GM19395 (cell line): Measurements from ENCODE around the gene BTBD10.

Source experiments
- ATAC-seq: cut with Tn5 transposase; IDR thresholded peaks from one replicate; pipeline ENCODE4 v1.9.1; 2021; ENCODE audit warnings: mild to moderate bottlenecking, moderate library complexity; ENCODE audit not compliant: unreplicated experiment

The BTBD10 gene

DNA sequence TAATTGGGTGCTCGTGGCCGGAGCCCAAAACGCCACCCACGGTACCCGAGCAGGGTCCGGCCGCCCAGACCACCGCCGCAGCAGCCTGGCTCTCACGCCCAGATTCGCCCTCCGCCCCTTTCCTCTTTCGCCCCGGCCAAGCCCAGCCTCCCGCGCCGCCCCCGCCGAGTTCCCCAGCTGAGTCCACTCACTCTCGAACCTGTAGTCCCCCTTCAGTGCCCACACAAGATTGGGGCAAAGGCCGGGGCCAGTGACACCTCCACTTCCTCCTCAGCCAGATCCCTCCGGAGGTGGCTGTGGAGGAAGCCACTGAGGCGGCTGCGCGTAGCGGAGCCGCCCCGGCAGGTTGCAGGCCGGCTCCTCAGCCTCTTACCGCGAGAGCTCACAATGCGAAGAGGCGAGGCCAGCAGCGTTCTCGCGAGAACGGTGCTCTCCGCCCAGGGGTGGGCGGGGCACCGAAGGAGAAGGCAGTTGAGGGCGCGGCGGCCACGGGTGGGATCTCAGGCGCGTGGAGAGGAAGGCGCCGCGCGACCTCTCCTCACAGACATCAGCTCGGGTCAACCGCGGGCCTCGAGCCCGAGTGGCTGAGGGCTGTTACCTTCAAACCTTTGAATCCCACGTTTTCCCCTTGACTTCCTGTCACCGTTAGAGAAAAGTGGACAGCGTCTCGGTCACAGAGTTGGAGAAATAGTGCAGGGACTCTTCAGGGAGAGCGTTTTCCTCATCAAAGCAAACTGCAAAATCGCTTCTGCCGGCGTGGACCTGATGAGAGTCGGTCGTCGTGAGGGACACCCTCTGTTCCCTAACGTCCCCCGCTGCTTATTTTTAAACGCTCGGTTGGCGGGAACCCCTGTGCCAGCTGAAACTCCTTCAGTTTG is at the start of gene BTBD10:
TSS of gene BTBD10 (minus strand) at position 322 of the 878 bp plus-strand sequence. CDS start 18,098 bp downstream, outside the sequence.
- ATAC-seq: peak; percentile 92

DNA sequence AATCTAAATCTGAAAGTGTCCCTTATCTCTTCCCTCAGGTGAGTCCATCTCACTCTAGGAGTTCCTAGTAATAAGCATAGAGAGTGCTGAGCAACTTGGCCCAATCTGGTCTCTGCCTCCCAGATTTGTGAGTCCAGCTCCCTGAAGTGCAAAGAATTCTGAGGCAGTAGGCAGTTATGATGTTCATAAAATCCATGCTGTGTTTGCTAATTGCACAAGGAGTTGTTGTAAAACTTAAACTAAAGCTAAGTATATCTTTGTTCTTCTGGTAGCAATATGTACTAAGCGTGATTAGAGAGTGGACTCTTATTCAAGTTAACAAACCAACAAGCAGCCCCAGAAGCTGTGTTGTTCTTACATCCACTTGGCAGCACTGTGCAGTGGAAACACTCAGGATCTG is 40.4 kb upstream of the BTBD10 start:
- ATAC-seq: no peak

DNA sequence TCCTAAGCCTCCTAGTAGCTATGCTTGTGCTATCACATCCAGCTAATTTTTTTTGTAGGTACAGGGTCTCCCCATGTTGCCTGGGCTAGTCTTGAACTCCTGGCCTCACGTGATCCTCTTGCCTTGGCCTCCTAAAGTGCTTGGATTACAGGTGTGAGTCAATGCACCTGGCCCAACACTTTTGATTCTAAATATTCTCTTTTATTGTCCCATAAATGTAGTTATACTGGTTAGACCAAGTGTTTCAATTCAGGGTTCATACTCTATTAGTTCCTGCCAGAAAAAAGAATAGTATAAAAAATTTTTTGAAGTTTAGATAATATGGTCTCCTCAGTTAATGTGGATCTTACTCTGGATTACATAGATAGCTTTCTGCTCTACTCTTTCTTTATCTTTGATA is 39.5 kb upstream of the BTBD10 start:
- no peak for ATAC-seq

DNA sequence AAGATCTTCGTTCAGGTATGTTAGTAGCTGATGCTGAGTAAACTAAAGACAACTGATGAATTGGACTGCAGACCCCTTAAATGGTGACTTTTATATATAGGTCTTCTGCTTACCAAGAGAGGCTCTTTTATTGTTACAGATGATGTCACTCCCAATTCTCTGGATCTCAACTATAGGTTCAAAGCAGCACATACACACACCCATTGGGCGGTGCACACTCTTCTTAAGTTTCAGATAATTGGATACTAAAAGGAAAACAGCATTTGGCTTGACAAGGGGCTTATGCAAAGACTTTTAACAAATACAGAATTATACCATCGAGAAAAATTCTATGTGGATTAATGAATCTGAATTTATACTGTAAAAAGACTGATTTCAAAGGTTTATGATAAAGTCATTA is 32.9 kb upstream of the BTBD10 start, which contains the start of gene PTH:
TSS of gene PTH (minus strand) at position 69 of the 400 bp plus-strand sequence. CDS start 3,142 bp downstream, outside the sequence.
- no peak for ATAC-seq

DNA sequence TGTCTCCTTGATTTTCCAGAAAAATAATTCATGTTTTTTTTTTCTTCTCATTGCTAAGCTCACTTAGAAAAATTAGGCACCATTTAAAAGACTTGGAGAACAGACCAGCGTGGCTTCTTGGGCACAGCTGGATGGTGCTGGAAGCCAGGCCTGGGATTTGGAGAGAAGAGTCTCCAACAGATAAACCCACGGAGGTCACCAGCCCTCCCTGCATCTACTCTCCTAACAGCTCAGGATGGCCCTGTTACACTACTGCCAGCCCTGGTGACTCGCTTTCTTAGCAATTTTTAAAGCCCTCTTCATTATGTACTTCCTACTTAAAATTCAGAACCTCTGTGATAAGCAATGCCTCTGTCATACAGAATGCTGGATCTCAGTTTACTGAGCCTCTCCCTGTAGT is 31.0 kb upstream of the BTBD10 start:
- no peak for ATAC-seq

DNA sequence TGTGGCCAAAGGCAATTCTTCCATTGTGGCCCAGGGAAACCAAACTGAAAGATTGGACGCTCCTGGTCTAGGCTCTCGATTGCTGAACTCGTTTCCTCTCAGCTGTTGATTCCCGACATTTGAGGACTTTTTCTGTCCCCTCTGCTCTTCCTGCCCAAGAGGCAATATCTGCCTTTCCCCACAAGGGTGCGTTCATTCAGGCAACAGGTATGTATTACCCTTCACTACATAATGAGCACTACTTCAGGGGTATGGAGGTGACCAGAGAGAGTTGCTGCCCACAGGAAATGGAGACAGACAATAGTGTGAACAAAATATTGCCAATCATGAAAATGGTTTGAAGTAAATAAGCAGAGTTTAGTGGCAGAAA is 24.6 kb upstream of the BTBD10 start:
- ATAC-seq: peak; percentile 71

DNA sequence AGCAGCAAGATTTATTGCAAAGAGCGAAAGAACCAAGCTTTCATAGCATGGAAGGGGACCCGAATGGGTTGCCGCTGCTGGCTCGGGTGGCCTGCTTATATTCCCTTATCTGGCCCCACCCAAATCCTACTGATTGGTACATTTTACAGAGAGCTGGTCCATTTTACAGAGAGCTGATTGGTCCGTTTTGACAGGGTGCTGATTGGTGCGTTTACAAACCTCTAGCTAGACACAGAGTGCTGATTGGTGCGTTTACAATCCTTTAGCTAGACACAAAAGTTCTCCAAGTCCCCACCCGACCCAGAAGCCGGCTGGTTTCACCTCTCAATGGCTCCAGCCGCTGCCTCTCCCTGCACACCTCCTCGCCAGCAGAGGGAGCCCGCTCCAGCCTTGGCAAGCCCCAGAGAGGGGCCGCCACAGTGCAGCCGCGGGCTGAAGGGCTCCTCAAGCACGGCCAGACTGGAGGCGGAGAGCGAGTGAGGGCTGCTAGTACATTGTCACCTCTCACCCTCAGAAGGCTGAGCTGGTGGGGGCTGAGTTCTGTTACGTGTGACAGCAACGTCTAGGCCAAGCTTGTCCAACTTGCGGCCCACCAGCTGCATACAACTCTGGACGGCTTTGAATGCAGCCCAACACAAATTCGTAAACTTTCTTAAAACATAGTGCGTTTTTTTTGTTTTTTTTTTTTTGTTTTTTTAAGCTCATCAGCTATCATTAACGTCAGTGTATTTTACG is 24.1 kb upstream of the BTBD10 start:
- peak; percentile 84 for ATAC-seq

DNA sequence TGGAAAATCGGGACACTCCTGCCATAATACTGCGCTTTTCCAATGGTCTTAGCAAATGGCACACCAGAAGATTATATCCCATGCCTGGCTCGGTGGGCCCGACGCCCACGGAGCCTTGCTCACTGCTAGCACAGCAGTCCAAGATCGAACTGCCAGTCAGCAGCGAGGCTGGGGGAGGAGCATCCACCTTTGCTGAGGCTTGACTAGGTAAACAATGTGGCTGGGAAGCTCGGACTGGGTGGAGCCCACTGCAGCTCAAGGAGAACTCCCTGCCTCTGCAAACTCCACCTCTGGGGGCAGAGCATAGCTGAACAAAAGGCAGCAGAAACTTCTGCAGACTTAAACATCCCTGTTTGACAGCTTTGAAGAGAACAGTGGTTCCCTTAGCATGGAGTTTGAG is 17.2 kb upstream of the BTBD10 start:
- ATAC-seq: no peak

DNA sequence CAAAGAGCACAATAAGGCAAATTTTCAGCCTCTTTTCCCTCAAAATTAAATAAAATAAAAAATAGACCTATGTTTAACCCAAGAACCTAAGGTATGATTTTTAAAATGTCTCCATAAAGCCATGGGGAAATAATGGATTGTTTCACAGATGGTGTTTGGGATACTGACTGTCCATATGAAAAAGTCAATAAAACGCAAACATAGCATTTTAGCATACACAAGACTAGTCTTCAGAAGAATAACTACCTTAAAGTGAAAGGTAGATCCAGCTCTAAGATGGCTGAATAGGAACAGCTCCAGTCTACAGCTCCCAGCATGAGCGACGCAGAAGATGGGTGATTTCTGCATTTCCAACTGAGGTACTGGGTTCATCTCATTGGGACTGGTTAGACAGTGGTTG is 16.7 kb upstream of the BTBD10 start:
- ATAC-seq: no peak

DNA sequence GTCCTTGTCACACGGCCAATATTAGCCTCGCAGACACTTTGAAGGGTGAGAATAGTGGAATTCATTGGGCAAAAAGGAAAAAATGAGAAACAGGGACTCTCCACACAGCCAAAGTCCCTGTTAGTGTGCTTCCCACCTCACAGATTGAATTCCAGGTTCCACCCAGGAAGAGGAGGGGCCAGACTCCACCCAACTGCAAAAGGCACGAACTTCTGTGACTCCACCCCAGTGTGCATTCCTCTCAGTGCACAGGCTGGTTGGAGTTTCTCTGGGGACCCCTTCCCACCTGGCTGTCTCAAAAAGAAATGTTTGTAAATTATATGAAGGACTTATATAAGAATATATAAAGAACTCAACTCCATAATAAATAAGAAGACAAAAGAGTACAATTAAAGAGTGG is 12.1 kb upstream of the BTBD10 start:
- no peak for ATAC-seq

DNA sequence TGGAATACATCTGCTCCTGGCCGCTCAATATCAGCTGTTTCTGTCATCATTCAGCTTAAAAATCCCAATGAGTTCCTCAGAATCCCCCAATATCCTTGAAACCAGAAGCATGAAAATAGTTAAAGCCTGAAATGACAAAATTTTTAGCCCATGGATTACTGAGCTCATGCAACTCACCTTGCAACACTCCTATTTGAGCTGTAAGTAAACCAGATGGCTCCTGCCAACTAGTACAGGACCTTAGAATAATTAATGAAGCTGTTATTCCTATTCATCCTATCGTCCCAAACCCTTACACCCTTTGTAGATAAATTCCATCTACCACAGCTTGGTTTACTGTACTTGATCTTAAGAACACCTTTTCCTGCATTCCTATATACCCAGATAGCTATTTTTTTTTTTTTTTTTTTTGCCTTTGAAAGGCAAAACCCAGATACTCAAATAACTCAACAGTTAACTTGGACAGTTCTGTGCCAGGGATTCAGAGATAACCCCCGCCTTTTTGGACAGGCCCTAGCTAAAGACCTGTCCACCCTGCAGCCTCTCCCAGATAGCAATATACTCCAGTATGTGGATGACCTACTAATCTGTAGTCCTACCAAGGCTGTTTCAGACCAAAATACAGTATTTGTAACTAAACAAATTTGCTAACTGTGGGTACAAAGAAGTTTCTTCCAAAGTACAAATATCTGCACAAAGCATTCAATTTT is 10.1 kb upstream of the BTBD10 start:
- no peak for ATAC-seq

DNA sequence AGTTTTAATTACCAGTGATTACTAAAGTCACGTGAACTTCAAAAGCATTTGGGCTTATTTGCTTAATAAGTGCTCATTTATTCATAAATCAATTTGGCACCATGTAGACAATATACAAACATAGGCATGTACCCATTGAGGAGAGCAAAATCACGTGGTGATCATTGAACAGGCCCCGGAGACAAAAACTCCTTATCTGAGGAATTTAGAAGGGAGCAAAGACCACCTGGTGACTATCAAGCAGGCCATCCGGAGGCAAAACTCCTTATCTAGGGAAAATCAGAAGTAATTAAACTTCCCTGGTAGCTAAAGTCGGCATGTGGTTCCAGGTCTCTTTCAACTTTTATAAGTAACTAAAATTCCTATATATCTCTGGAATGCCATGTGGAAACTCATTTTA is 5.7 kb upstream of the BTBD10 start:
- no peak for ATAC-seq

DNA sequence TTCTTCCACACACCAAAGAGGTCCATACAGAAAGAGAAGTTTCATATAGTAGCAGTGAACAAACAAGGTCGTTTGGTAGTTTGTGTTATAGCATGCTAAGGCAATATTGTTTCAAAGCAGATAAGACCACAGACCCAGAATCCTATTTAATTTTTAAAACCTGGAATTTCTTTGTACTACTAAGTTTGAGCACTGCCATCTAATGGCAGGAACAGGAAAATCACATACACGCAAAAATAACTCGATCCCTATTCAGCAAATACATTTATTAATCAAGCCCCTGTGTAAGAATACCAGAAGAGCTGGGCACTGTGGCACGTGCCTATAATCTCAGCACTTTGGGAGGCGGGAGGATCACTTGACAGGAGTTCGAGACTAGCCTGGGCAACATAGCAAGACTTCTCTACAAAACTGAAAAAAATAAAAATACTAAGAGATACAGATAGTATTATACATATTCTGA is 2.9 kb upstream of the BTBD10 start:
- ATAC-seq: no peak

DNA sequence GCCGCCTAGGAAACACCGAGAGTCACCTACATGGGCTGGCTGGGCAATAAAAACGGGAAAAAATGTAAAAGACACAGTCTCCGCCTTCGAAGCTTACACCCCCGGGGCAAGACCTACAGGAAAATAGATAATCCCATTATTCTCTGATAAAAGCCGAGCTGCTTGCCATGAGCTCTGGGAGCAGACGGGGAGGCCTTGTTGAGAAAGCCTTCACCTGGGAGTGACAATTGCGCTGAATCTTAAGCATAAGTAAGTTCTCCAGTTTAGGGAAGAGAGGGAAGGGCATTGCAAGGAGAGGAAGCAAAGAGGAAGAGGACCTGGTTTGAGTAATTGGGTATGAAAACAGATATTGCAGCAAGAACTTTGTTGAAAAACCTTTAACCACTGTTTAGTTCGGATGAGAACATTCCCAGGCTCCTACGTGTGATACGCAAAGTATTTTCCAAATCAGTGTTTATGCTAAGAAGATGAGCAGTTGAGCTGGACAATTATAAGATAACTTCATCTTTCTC is 813 bp upstream of the BTBD10 start:
- ATAC-seq: no peak

DNA sequence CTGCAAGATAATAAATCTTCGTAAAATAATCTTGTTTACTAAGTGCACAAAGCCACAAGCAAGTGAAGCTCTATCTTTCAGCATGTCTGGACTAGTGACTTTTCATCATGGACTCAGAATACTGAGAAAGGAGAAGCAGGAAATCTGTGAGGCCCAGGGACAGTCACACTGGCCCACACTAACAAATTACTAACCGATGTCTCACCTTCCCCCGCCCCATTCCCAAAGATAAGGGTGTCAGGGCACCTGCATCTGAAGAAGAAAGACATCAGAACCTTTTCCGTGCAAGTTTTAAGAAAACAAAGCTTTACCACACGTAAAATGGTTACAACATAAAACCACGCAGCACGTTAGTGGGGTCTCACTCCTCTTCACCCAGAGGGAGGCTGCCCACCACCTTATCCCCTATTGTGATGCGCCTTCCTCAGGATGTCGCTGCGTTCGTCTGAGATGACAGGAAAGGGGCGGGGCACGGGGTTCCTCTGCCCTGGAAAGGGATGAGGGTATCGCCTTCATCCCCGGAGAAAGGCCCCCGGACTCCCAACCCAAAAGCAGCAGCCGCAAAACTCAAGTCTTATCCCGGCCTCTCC is 616 bp downstream of the BTBD10 start:
- ATAC-seq: peak; percentile 62

DNA sequence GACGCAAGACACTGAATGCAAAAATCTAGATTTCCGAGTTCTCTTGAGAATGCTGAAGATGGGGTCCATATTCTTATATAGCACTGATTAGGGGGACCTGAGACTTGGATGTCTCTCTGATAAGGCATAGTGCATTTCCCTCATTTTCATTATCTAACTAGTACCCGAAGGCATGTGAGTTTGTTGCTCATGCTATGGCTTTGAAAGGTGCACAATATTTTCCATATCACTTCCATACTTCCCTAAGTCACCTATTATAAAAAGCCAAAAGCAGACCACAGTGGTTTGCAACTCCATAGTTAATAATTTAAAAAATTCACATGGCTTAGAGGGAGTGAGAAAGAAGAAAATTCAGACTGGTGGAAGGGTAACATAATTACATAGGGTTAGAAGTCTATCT is 1.7 kb downstream of the BTBD10 start:
- ATAC-seq: no peak

DNA sequence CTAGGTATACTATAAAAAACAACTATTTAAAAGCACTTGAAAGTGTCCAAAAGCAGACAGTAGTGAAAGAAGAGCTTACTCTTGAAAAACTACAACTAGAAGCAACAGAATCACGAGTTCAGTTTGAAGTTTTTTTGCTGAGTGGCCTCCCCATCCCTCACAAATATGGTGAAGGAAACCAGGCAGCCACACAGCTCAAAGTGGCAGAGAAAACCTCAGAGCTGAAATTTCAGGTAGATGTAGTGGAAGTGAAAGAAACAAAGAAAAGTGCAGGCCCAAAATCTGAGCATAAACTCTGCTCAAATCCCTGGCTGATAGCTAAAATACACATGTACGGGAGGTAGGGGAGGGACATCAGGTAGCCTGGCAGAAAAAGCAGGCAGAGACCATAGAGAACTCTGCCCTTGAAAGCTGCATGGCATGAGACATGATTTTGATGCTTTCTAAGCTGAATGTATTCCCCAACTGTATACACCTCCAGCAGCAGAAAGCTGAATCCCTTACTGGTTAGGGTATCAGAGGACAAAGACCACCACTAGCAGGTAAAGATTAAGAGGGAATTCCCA is 12.1 kb downstream of the BTBD10 start:
- no peak for ATAC-seq

DNA sequence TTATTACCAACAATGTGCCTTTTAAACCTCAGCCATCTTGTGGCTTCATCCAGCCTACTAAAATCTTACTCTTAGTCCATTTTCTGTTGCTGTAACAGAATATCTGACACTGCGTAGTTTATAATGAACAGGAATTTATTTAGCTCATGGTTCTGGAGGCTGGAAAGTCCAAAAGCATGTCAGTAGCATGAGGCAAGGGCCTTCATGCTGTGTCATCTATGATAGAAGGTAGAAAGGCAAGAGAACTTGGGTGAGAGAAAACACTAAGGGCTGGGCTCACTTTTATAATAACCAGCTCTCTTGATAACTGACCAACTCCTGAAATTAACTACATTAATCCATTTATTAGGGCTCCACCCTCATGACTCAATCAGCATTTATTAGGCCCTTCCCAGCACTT is 13.5 kb downstream of the BTBD10 start:
- ATAC-seq: no peak

DNA sequence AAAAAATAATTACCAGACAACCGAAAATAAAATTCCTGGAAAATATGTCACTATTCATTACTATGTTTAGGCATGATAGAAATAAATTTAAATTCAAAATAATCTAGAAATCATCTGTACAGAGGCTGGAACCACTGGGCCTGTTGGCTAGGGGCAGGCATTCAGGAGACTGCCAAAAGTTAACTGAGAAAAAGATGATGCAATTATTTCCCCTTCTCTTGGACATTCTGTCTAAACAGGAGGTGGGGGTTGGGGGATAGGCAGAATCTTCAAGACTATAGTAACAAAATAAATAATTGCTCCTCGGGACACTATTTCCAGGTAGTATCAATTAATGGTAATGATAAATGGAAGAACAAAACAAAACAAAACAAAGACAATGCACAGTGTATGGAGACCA is 14.1 kb downstream of the BTBD10 start:
- no peak for ATAC-seq

DNA sequence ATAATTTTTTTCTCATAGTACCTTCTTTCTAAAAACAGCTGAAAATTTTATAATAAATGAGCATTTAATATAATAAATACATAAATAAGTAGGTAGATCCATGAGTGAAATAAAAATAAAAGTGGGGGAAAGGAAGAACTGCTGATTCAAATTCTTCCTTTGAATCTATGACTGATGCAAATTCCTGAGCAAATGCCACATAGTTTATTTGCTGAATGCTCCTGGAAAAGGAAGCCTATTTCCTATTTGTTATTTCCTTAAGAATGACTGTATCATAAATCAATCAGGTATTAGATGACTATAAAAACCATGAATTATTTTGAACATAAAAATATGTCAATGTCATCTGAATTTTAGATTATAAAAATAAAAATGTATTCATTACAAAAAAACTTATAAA is 16.6 kb downstream of the BTBD10 start:
- ATAC-seq: no peak
